Activated T-helper 9 cell treated with anti-CD3 and anti-CD28 coated beads, Interleukin-2, amount 50 U/mL, for 16 hours (primary cell): ENCODE results near the gene PRMT3.
"Not testable (repeated sequence)": the region's sequence is repeated elsewhere in the genome, so short reads cannot be mapped to it uniquely, and the experiment has no call there.

ENCODE experiments used
- DNase-seq: peaks from one replicate; pipeline ENCODE4 v3.0.0-alpha.2; 2020; ENCODE audit warnings: low read depth

PRMT3 gene

GRCh38 chr11:20387261-20388095, at the start of gene PRMT3:
TSS of gene PRMT3 (plus strand) at chr11:20387716. CDS start at chr11:20387747, 31 bp downstream.
- DNase-seq = peak; percentile 98

GRCh38 chr11:20342347-20343141, 45.0 kb upstream of the PRMT3 start:
- DNase-seq = no peak

- DNase-seq = no peak
Observed at GRCh38 chr11:20351136-20351535, 36.4 kb upstream of the PRMT3 start.

- no peak for DNase-seq
Observed at GRCh38 chr11:20351751-20352262, 35.7 kb upstream of the PRMT3 start.

GRCh38 chr11:20353829-20354434, 33.6 kb upstream of the PRMT3 start:
- DNase-seq = no peak

GRCh38 chr11:20355221-20356219, 32.0 kb upstream of the PRMT3 start:
- DNase-seq = no peak

GRCh38 chr11:20357150-20357549, 30.4 kb upstream of the PRMT3 start:
- DNase-seq = no peak

GRCh38 chr11:20360650-20361049, 26.9 kb upstream of the PRMT3 start:
- no peak for DNase-seq

- DNase-seq = no peak
Observed at GRCh38 chr11:20362481-20362880, 25.0 kb upstream of the PRMT3 start.

- DNase-seq = no peak
Observed at GRCh38 chr11:20363149-20363499, 24.4 kb upstream of the PRMT3 start.

- DNase-seq = peak; percentile 69
Observed at GRCh38 chr11:20363500-20364340, 23.8 kb upstream of the PRMT3 start, which contains the start of gene HTATIP2. TSS of gene HTATIP2 (plus strand) at chr11:20363714. CDS start at chr11:20364238, 524 bp downstream.

GRCh38 chr11:20364341-20364792, 23.1 kb upstream of the PRMT3 start:
- DNase-seq = no peak

- DNase-seq = not testable (repeated sequence)
Observed at GRCh38 chr11:20365465-20365864, 22.1 kb upstream of the PRMT3 start.

GRCh38 chr11:20367313-20367948, 20.1 kb upstream of the PRMT3 start:
- peak; percentile 55 for DNase-seq

- DNase-seq = no peak
Observed at GRCh38 chr11:20368438-20368837, 19.1 kb upstream of the PRMT3 start.

GRCh38 chr11:20369826-20370225, 17.7 kb upstream of the PRMT3 start:
- DNase-seq = no peak

GRCh38 chr11:20372081-20372626, 15.4 kb upstream of the PRMT3 start:
- no peak for DNase-seq

GRCh38 chr11:20373147-20373546, 14.4 kb upstream of the PRMT3 start:
- no peak for DNase-seq

GRCh38 chr11:20373568-20374209, 13.8 kb upstream of the PRMT3 start:
- no peak for DNase-seq
